HEK293 (cell line): Measurements from ENCODE around the gene SLX4.

Experiments
- CTCF ChIA-PET: fragments of 350-600 bp; formaldehyde crosslinking; extraction: SDS; loops from one replicate; lab custom pipeline; 2021; ENCODE audit warnings: antibody characterized with exemption; lab: Yijun Ruan, JAX
- POLR2A ChIA-PET: fragments of 300-600 bp; formaldehyde crosslinking; extraction: SDS; loops from one replicate; lab custom pipeline; 2020; ENCODE audit warnings: antibody characterized with exemption, inconsistent platforms; lab: Yijun Ruan, JAX
- H3K27ac ChIP-seq: fragments of 200-500 bp; sonication (Bioruptor generic); 2 replicates; pipeline ENCODE4 v1.5.1; 2014; ENCODE audit warnings: low read depth, low read length, control low read depth, inconsistent platforms; ENCODE audit errors: extremely low read depth
- H3K36me3 ChIP-seq, 2 experiments: fragments of 200-500 bp in 1 of 2; sonication (Bioruptor generic) in 1 of 2; 1 replicate in 1 of 2; 2 replicates in 1 of 2; pipeline ENCODE4 v1.5.1; 2014 to 2017; ENCODE audit warnings: inconsistent platforms in 2 of 2, low read length in 2 of 2; ENCODE audit not compliant: control insufficient read depth in 2 of 2, insufficient read depth in 1 of 2
- H3K4me1 ChIP-seq: fragments of 200-500 bp; sonication (Bioruptor generic); 2 replicates; pipeline ENCODE4 v1.5.1; 2014; ENCODE audit warnings: mild to moderate bottlenecking, low read length, inconsistent platforms; ENCODE audit not compliant: control insufficient read depth, insufficient read depth
- H3K4me3 ChIP-seq: 2 replicates; pipeline ENCODE4 v1.5.1; 2011; ENCODE audit warnings: low read depth, mild to moderate bottlenecking, control low read depth, low read length, moderate library complexity
- H3K9me3 ChIP-seq: fragments of 200-500 bp; sonication (Bioruptor generic); 2 replicates; pipeline ENCODE4 v1.5.1; 2014; ENCODE audit warnings: low read depth, low read length, inconsistent platforms; ENCODE audit not compliant: control insufficient read depth, insufficient read depth
- CTCF ChIP-seq: fragments of 450-650 bp; formaldehyde crosslinking; IDR thresholded peaks from 2 replicates; pipeline ENCODE4 v1.5.1; 2016; ENCODE audit warnings: missing biosample characterization, missing genetic modification characterization
- EGR2 ChIP-seq: fragments of 450-650 bp; formaldehyde crosslinking; IDR thresholded peaks from 2 replicates; pipeline ENCODE4 v1.5.1; 2016; ENCODE audit warnings: low read depth, missing biosample characterization, missing genetic modification characterization
- HOXD13 ChIP-seq: sonication (generic); formaldehyde crosslinking; IDR thresholded peaks from 2 replicates; pipeline ENCODE4 v1.8.0; 2022; ENCODE audit warnings: missing genetic modification reagents, borderline replicate concordance
- PRDM10 ChIP-seq: fragments of 450-650 bp; formaldehyde crosslinking; IDR thresholded peaks from 2 replicates; pipeline ENCODE4 v1.5.1; 2016; ENCODE audit warnings: missing biosample characterization, missing genetic modification characterization
- SCRT2 ChIP-seq: fragments of 450-650 bp; formaldehyde crosslinking; IDR thresholded peaks from 2 replicates; pipeline ENCODE4 v1.5.1; 2016; ENCODE audit warnings: missing biosample characterization, missing genetic modification characterization
- ZFP3 ChIP-seq: fragments of 450-650 bp; formaldehyde crosslinking; IDR thresholded peaks from 2 replicates; pipeline ENCODE4 v1.5.1; 2016; ENCODE audit warnings: low read depth, missing biosample characterization, missing genetic modification characterization
- ZIC2 ChIP-seq: fragments of 450-650 bp; formaldehyde crosslinking; IDR thresholded peaks from 2 replicates; pipeline ENCODE4 v1.5.1; 2016; ENCODE audit warnings: missing biosample characterization, missing genetic modification characterization
- ZNF174 ChIP-seq: fragments of 450-650 bp; formaldehyde crosslinking; IDR thresholded peaks from 2 replicates; pipeline ENCODE4 v1.5.0; 2017; ENCODE audit warnings: missing biosample characterization, mild to moderate bottlenecking, missing genetic modification characterization
- ZNF239 ChIP-seq: fragments of 450-650 bp; formaldehyde crosslinking; IDR thresholded peaks from 2 replicates; pipeline ENCODE4 v1.5.1; 2016; ENCODE audit warnings: missing biosample characterization, missing genetic modification characterization
- ZNF24 ChIP-seq: fragments of 450-650 bp; formaldehyde crosslinking; IDR thresholded peaks from 2 replicates; pipeline ENCODE4 v1.5.1; 2016; ENCODE audit warnings: missing biosample characterization, missing genetic modification characterization
- ZNF324 ChIP-seq: fragments of 450-650 bp; formaldehyde crosslinking; IDR thresholded peaks from 2 replicates; pipeline ENCODE4 v1.5.1; 2016; ENCODE audit warnings: missing biosample characterization, missing genetic modification characterization
- ZNF362 ChIP-seq: fragments of 450-650 bp; formaldehyde crosslinking; IDR thresholded peaks from 2 replicates; pipeline ENCODE4 v1.5.1; 2016; ENCODE audit warnings: missing biosample characterization, missing genetic modification characterization
- ZNF518A ChIP-seq: fragments of 450-650 bp; formaldehyde crosslinking; conservative IDR thresholded peaks from 2 replicates; pipeline ENCODE4 v1.5.1; 2016; ENCODE audit warnings: low read depth, missing biosample characterization, missing genetic modification characterization
- ZNF639 ChIP-seq: fragments of 450-650 bp; formaldehyde crosslinking; IDR thresholded peaks from 2 replicates; pipeline ENCODE4 v1.5.1; 2016; ENCODE audit warnings: missing biosample characterization, missing genetic modification characterization
- ZNF664 ChIP-seq: fragments of 450-650 bp; formaldehyde crosslinking; IDR thresholded peaks from 2 replicates; pipeline ENCODE4 v1.5.1; 2016; ENCODE audit warnings: missing biosample characterization, missing genetic modification characterization
- ZSCAN30 ChIP-seq: fragments of 450-650 bp; IDR thresholded peaks from 2 replicates; pipeline ENCODE4 v1.5.1; 2018; ENCODE audit warnings: missing biosample characterization, mild to moderate bottlenecking, missing genetic modification characterization, moderate library complexity

Gene SLX4

GRCh38 chr16:3652373-3653195, 41.2 kb upstream of the SLX4 start:
- no peak overlapping the region for H3K27ac ChIP-seq
- POLR2A ChIA-PET = no interaction called here
- TF ChIP-seq ZNF639 = no peak
- TF ChIP-seq HOXD13 (CRISPR knock-in tag) = no peak
- no peak for TF ChIP-seq SCRT2 (tag by site-specific recombination)
- TF ChIP-seq ZIC2 (tag by site-specific recombination) = 0 out of 2 replicates have a peak, but pooled peaks have one; percentile 33
- TF ChIP-seq, all 188 proteins: peak for 1
- Histone ChIP-seq H3K36me3 (peaks cover 0 to 60% of the 10 kb centered on the region in 2 experiments; a peak in 2 of 3 replicates), H3K9me3 (no peaks in the 10 kb centered on the region), H3K4me1 (no peaks in the 10 kb centered on the region), H3K4me3 (no peak overlapping the region)
- CTCF ChIA-PET = interaction anchor here (0.6 kb wide), 1 partner anchor 16 kb away, joined by 3 read pairs; no protein-coding TSS in a partner anchor

- Histone ChIP-seq H3K9me3 (no peaks in the 10 kb centered on the region), H3K36me3 (peaks cover 0 to 51% of the 10 kb centered on the region in 2 experiments; a peak in 2 of 3 replicates), H3K27ac (no peak overlapping the region), H3K4me3 (no peak overlapping the region), H3K4me1 (peaks cover 2% of the 10 kb centered on the region)
- ChIA-PET CTCF (interaction anchor here (0.6 kb wide), 2 partner anchors 17 to 709 kb away, joined by 3 read pairs; no protein-coding TSS in a partner anchor), POLR2A (no interaction called here)
- no peak for TF ChIP-seq ZNF664 (tag by site-specific recombination)
- no peak for TF ChIP-seq ZNF174 (tag by site-specific recombination)
- no peak for TF ChIP-seq ZNF362 (tag by site-specific recombination)
- no peak for TF ChIP-seq EGR2 (tag by site-specific recombination)
- TF ChIP-seq ZNF239 (tag by site-specific recombination) = no peak
- no peak for TF ChIP-seq CTCF (tag by site-specific recombination)
- no peak for TF ChIP-seq ZNF324 (tag by site-specific recombination)
- TF ChIP-seq PRDM10 (tag by site-specific recombination) = no peak
- no peak for TF ChIP-seq ZNF518A (tag by site-specific recombination)
- no peak for TF ChIP-seq ZFP3 (tag by site-specific recombination)
- TF ChIP-seq ZSCAN30 (tag by site-specific recombination) = no peak
- no peak for TF ChIP-seq ZNF639
- no peak for TF ChIP-seq ZNF24 (tag by site-specific recombination)
Observed at GRCh38 chr16:3651461-3652372, 40.3 kb upstream of the SLX4 start.
